GM12878 (cell line): Measurements from ENCODE around the gene CMSS1. TPM values are rescaled to one million over a fixed set of nuclear protein-coding genes. Genes with fewer than 3 reads are reported as not detected.

Experiments
- ATAC-seq: fragments of 200-7000 bp; cut with Tn5 transposase; 3 replicates; pipeline ENCODE4 v1.9.1; 2020; ENCODE audit warnings: mild to moderate bottlenecking, moderate library complexity
- BruUV-seq: library from RNA; stranded (reverse); fragments of 400-500 nt; replicated peaks from 2 replicates; lab custom pipeline; 2021; lab: Mats Ljungman, UMichigan
- CTCF ChIA-PET: fragments of 300-600 bp; sonication (Branson Sonifier 250); formaldehyde crosslinking; extraction: SDS; loops from one replicate; lab custom pipeline; 2021; ENCODE audit warnings: inconsistent platforms; lab: Yijun Ruan, JAX
- POLR2A ChIA-PET: fragments of 350-600 bp; formaldehyde crosslinking; extraction: SDS; loops from one replicate; lab custom pipeline; 2021; ENCODE audit warnings: inconsistent platforms; lab: Charles Lee
- RAD21 ChIA-PET: fragments of 300-600 bp; sonication (Branson Sonifier 250); formaldehyde crosslinking; loops from one replicate; lab custom pipeline; 2023; ENCODE audit warnings: antibody characterized with exemption; ENCODE audit not compliant: unreplicated experiment; lab: Charles Lee
- SMC1A ChIA-PET: fragments of 300-600 bp; sonication (Branson Sonifier 250); formaldehyde crosslinking; loops from one replicate; lab custom pipeline; 2023; ENCODE audit not compliant: unreplicated experiment, uncharacterized antibody; lab: Charles Lee
- DNase-seq: peaks from one replicate; pipeline ENCODE4 v3.0.0-alpha.2; 2011; ENCODE audit warnings: low read depth, low spot score
- FAIRE-seq: peaks from 3 replicates; lab custom pipeline; 2011; peaks lifted over from hg19 to GRCh38; lab: Jason Lieb, UNC
- H2AFZ ChIP-seq: 2 replicates; pipeline ENCODE4 v1.6.0; 2011; ENCODE audit warnings: low read depth, low read length, control low read depth; ENCODE audit not compliant: control insufficient read depth
- H3K27ac ChIP-seq: 2 replicates; pipeline ENCODE4 v1.5.1; 2011; ENCODE audit warnings: control low read depth; ENCODE audit not compliant: control insufficient read depth, insufficient read depth
- H3K27me3 ChIP-seq, 2 experiments: replicated peaks in 1 of 2; 2 replicates each; pipeline versions ENCODE4 v1.6.0 to v1.6.1; 2011; ENCODE audit warnings: low read length in 1 of 2; ENCODE audit not compliant: control insufficient read depth in 2 of 2, insufficient read depth in 2 of 2
- H3K36me3 ChIP-seq, 2 experiments: 2 replicates each; pipeline ENCODE4 v1.5.1; 2011; ENCODE audit warnings: low read length in 1 of 2; ENCODE audit not compliant: control insufficient read depth in 2 of 2, insufficient read depth in 2 of 2
- H3K4me1 ChIP-seq: 2 replicates; pipeline ENCODE4 v1.6.1; 2011; ENCODE audit warnings: mild to moderate bottlenecking, low read length, moderate library complexity, mixed read lengths; ENCODE audit not compliant: control insufficient read depth, insufficient read depth
- H3K4me2 ChIP-seq: 2 replicates; pipeline ENCODE4 v1.6.0; 2011; ENCODE audit warnings: control low read depth; ENCODE audit not compliant: control insufficient read depth, insufficient read depth
- H3K4me3 ChIP-seq: fragments of 200-600 bp; sonication (generic); 2 replicates; pipeline ENCODE4 v1.5.1; 2016
- H3K79me2 ChIP-seq: 2 replicates; pipeline ENCODE4 v1.6.0; 2011; ENCODE audit warnings: low read length; ENCODE audit not compliant: control insufficient read depth, insufficient read depth
- H3K9ac ChIP-seq: 2 replicates; pipeline ENCODE4 v1.8.0; 2011; ENCODE audit warnings: low read length, control low read depth, mixed read lengths; ENCODE audit not compliant: control insufficient read depth, insufficient read depth
- H3K9me3 ChIP-seq: replicated peaks from 3 replicates; pipeline ENCODE4 v1.5.1; 2011; ENCODE audit warnings: mild to moderate bottlenecking, low read length; ENCODE audit not compliant: control insufficient read depth, insufficient read depth
- H4K20me1 ChIP-seq: 2 replicates; pipeline ENCODE4 v1.6.0; 2011; ENCODE audit not compliant: control insufficient read depth, insufficient read depth
- CBX3 ChIP-seq: fragments of 200-600 bp; sonication (generic); IDR thresholded peaks from 2 replicates; pipeline ENCODE4 v1.6.1; 2016; ENCODE audit warnings: low read depth, borderline replicate concordance
- CEBPB ChIP-seq, 2 experiments: fragments of 150-350 bp in 1 of 2; IDR thresholded peaks; 2 replicates each; pipeline ENCODE4 v1.6.1; 2012 to 2014; ENCODE audit warnings: low read depth in 2 of 2, low read length in 2 of 2, borderline replicate concordance in 1 of 2, inconsistent platforms in 1 of 2
- CHD2 ChIP-seq: IDR thresholded peaks from 2 replicates; pipeline ENCODE4 v1.6.1; 2011; ENCODE audit warnings: low read depth, low read length, improper control_type of control experiment, borderline replicate concordance
- EZH2 ChIP-seq: IDR thresholded peaks from 2 replicates; pipeline ENCODE4 v1.6.1; 2012; ENCODE audit warnings: low read depth, mild to moderate bottlenecking, control low read depth, inconsistent platforms, low read length, borderline replicate concordance; ENCODE audit not compliant: control insufficient read depth
- KDM1A ChIP-seq: fragments of 200-600 bp; sonication (generic); IDR thresholded peaks from 2 replicates; pipeline ENCODE4 v1.6.1; 2016; ENCODE audit warnings: borderline replicate concordance
- KLF5 ChIP-seq: fragments of 450-650 bp; IDR thresholded peaks from 2 replicates; pipeline ENCODE4 v1.6.1; 2014; ENCODE audit warnings: mild to moderate bottlenecking; ENCODE audit not compliant: partially characterized antibody
- RAD51 ChIP-seq: fragments of 450-650 bp; IDR thresholded peaks from 2 replicates; pipeline ENCODE4 v1.6.1; 2016; ENCODE audit warnings: moderate library complexity, mild to moderate bottlenecking, inconsistent platforms
- SIX5 ChIP-seq: IDR thresholded peaks from 2 replicates; pipeline ENCODE4 v1.6.1; 2011; ENCODE audit warnings: mild to moderate bottlenecking, low read depth, low read length, moderate library complexity; ENCODE audit not compliant: severe bottlenecking
- SP1 ChIP-seq: IDR thresholded peaks from one replicate; pipeline ENCODE4 v1.6.1; 2011; ENCODE audit warnings: low read depth, low read length
- SPI1 ChIP-seq: IDR thresholded peaks from 2 replicates; pipeline ENCODE4 v1.6.1; 2011; ENCODE audit warnings: low read depth, mild to moderate bottlenecking, low read length, moderate library complexity, borderline replicate concordance; ENCODE audit not compliant: insufficient read depth
- STAT1 ChIP-seq: fragments of 450-650 bp; conservative IDR thresholded peaks from 2 replicates; pipeline ENCODE4 v1.6.1; 2014; ENCODE audit warnings: antibody characterized with exemption, mild to moderate bottlenecking
- STAT3 ChIP-seq: IDR thresholded peaks from 2 replicates; pipeline ENCODE4 v1.6.1; 2011; ENCODE audit warnings: low read depth, low read length, improper control_type of control experiment
- TARDBP ChIP-seq: IDR thresholded peaks from 2 replicates; pipeline ENCODE4 v1.6.1; 2016; ENCODE audit warnings: borderline replicate concordance
- WRNIP1 ChIP-seq: IDR thresholded peaks from 2 replicates; pipeline ENCODE4 v1.6.1; 2011; ENCODE audit warnings: low read depth, low read length, improper control_type of control experiment, borderline replicate concordance
- ZNF687 ChIP-seq: fragments of 450-650 bp; IDR thresholded peaks from 2 replicates; pipeline ENCODE4 v1.6.1; 2017; ENCODE audit warnings: mild to moderate bottlenecking, moderate library complexity
- WGBS: methylation state at CpG from one replicate; pipeline ENCODE4 v1.1.6; 2016; ENCODE audit warnings: low lambda C conversion rate; ENCODE audit not compliant: insufficient replicate concordance, insufficient coverage; ENCODE audit errors: missing lambda C conversion rate; 5-methylcytosine and 5-hydroxymethylcytosine counted together
- in situ Hi-C: fragments of 300-500 bp; cut with MboI; formaldehyde crosslinking; loops from 9 replicates; pipeline ENCODE4 v1.14.3; 2018; ENCODE audit warnings: mixed read lengths
- intact Hi-C: fragments of 100-400 bp; cut with micrococcal nuclease; formaldehyde crosslinking; loops from one replicate; pipeline ENCODE4 v1.14.2; 2022; ENCODE audit not compliant: unreplicated experiment
- polyA plus RNA-seq, 11 experiments: library from polyadenylated mRNA; depleted of rRNA in 4 of 11; unstranded in 6 of 11; stranded (reverse) in 5 of 11; fragments of >200 nt; fragmentation: Nextera tagmentation in 4 of 11; fragmentation: Illumina TruSeq in 1 of 11; extraction: Ambion mirVana in 4 of 11; extraction: Trizol in 1 of 11; gene quantifications; 1 replicate in 1 of 11; 2 replicates in 10 of 11; pipeline versions ENCODE4 v1.2.1 to v1.2.3, GENCODE V29; 2011 to 2016; ENCODE audit warnings: inconsistent platforms in 2 of 11, missing spikeins in 2 of 11, low read depth in 1 of 11
- total RNA-seq, 4 experiments: library from RNA; depleted of rRNA in 3 of 4; stranded (reverse); fragments of >200 nt in 3 of 4; fragmentation: Illumina TruSeq in 1 of 4; extraction: Trizol in 1 of 4; gene quantifications; 2 replicates each; pipeline versions ENCODE4 v1.2.1 to v1.2.3, GENCODE V29; 2013 to 2021
- TF ChIP-seq, protein P1 (sequence below): IDR thresholded peaks from 2 replicates; pipeline ENCODE4 v1.6.1; 2012; ENCODE audit warnings: low read depth, low read length, improper control_type of control experiment

Gene CMSS1
- total and polyA plus RNA-seq, 10 of the 15 experiments (the other 5 are each of a cell fraction or from before 2014, with no cell fraction given): 31.0 to 118 (median 70.1) TPM

DNA sequence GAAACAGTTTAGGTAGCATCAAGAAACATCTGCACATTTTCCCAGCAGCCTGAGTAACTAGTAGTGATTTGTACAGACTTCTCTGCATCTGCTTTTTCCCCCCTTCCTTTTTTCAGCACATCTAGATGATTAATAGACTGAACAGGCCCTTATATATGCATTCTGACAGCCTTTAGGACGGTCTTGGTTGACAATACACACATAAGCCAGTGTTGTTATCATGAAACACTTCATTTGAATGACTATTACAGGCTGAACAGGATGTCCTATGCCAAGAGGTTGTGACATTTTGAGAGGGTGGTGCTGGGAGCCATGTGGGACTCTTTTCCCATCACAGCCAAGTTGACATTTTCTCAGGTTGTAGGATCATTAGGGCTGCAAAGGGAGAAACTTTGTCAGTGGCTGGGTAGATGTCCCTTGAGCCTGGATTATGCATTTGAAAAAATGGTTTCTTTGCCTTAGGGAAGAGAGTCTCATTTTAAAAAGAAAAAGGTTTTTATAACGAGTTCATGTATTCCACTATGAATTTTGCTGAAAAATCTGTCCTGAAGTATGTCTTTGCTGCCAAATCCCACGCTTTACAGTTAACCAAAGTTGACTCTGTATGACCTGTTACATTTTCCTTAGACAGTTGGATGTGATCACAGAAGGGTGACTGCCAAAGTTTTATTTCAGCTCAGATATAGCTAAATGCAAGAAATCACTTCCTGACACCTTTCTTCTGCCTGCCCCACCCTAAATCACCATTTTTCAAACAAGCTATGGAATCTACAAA is 223.0 kb downstream of the CMSS1 start (continued):
- no peak for TF ChIP-seq SP1

- no peak for DNase-seq
- no peak for ATAC-seq
- H3K79me2 ChIP-seq: no peaks in the 10 kb centered on the region
- H3K9me3 ChIP-seq: no peaks in the 10 kb centered on the region
- ChIA-PET POLR2A (no interaction called here), RAD21 (interaction anchor here (1.0 kb wide), 1 partner anchor 20 kb away, joined by 3 read pairs; no protein-coding TSS in a partner anchor), SMC1A (interaction anchor here (0.7 to 1.5 kb wide), 3 partner anchors 15 to 21 kb away, joined by 3 to 5 read pairs (median 4); no protein-coding TSS in a partner anchor), CTCF (interaction anchor here (0.9 to 2.6 kb wide), 4 partner anchors 10 to 213 kb away, joined by 3 to 7 read pairs (median 4); no protein-coding TSS in a partner anchor)
- no peaks in the 10 kb centered on the region for H3K27me3 ChIP-seq
- no peak overlapping the region for H2AFZ ChIP-seq
- WGBS: 92% methylated on average over 1 of the region's 1 CpG
- no peaks in the 10 kb centered on the region for H4K20me1 ChIP-seq
- H3K4me2 ChIP-seq: no peak overlapping the region
- no peak overlapping the region for H3K27ac ChIP-seq
- intact Hi-C loops (no loop called here), in situ Hi-C loops (no loop called here)
- H3K36me3 ChIP-seq: no peaks in the 10 kb centered on the region
- FAIRE-seq: no peak
- peaks cover 22% of the 10 kb centered on the region for H3K4me1 ChIP-seq
- H3K9ac ChIP-seq: no peak overlapping the region
- no peak overlapping the region for H3K4me3 ChIP-seq
- no TSS peak for BruUV-seq
- TF ChIP-seq WRNIP1 (no peak), SIX5 (no peak), TARDBP (no peak), RAD51 (no peak), STAT1 (no peak), EZH2 (no peak), ZNF687 (no peak), STAT3 (no peak), CHD2 (no peak), CEBPB (IDR thresholded peaks at IDR 0.05; ENCODE audit: borderline replicate concordance in 1 of 2, low read depth in 2 of 2, low read length in 2 of 2) (no peak), KDM1A (no peak), KLF5 (no peak), SPI1 (no peak), CBX3 (no peak)
- TF ChIP-seq, protein P1, sequence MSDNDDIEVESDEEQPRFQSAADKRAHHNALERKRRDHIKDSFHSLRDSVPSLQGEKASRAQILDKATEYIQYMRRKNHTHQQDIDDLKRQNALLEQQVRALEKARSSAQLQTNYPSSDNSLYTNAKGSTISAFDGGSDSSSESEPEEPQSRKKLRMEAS: no peak
Measured at GRCh38 chr3:100041328-100041749, 223.7 kb downstream of the CMSS1 start.
